SU-DHL-6 (cell line): Measurements from ENCODE around the gene BEAN1.

ENCODE experiments used
- H2AFZ ChIP-seq: fragments of 200-600 bp; sonication (generic); 2 replicates; pipeline ENCODE4 v1.6.1; 2014; ENCODE audit warnings: low read depth, mild to moderate bottlenecking, moderate library complexity, mixed read lengths, antibody characterized with exemption, low read length; ENCODE audit not compliant: severe bottlenecking
- H3F3A ChIP-seq: fragments of 200-600 bp; shearing (Covaris generic); 2 replicates; pipeline ENCODE4 v1.6.0; 2016; ENCODE audit warnings: antibody characterized with exemption, mild to moderate bottlenecking; ENCODE audit not compliant: insufficient read depth
- H3K27ac ChIP-seq: fragments of 200-600 bp; sonication (generic); 2 replicates; pipeline ENCODE4 v1.5.1; 2016; ENCODE audit warnings: low read depth, mild to moderate bottlenecking, low read length, moderate library complexity, mixed read lengths
- H3K27me3 ChIP-seq: fragments of 200-600 bp; sonication (generic), shearing (Covaris generic); 2 replicates; pipeline ENCODE4 v1.6.0; 2014; ENCODE audit warnings: mild to moderate bottlenecking, low read length
- H3K36me3 ChIP-seq: fragments of 200-600 bp; sonication (generic); 2 replicates; pipeline ENCODE4 v1.6.1; 2014; ENCODE audit warnings: mild to moderate bottlenecking, low read length, mixed read lengths
- H3K4me2 ChIP-seq: fragments of 300-600, 200-600 bp; shearing (Covaris generic), sonication (generic); 2 replicates; pipeline ENCODE4 v1.6.0; 2014; ENCODE audit warnings: low read length, low read depth, mild to moderate bottlenecking; ENCODE audit not compliant: poor library complexity, severe bottlenecking
- H3K4me3 ChIP-seq: fragments of 200-600 bp; sonication (generic); 2 replicates; pipeline ENCODE4 v1.5.1; 2014; ENCODE audit warnings: antibody characterized with exemption, low read length, mild to moderate bottlenecking, mixed read lengths; ENCODE audit not compliant: insufficient read depth, poor library complexity, severe bottlenecking
- H3K79me2 ChIP-seq: fragments of 200-600 bp; sonication (generic); 2 replicates; pipeline ENCODE4 v1.6.1; 2014; ENCODE audit warnings: mild to moderate bottlenecking, low read length, moderate library complexity; ENCODE audit not compliant: insufficient read depth
- H3K9ac ChIP-seq: fragments of 200-600 bp; sonication (generic); 2 replicates; pipeline ENCODE4 v1.7.0; 2014; ENCODE audit warnings: mild to moderate bottlenecking, low read length
- H3K9me2 ChIP-seq: fragments of 200-600 bp; sonication (generic); replicated peaks from 2 replicates; pipeline ENCODE4 v1.6.1; 2014; ENCODE audit warnings: low read length; ENCODE audit not compliant: insufficient read depth
- H3K9me3 ChIP-seq: fragments of 200-600 bp; sonication (generic); 2 replicates; pipeline ENCODE4 v1.6.1; 2014; ENCODE audit warnings: low read length, mixed read lengths; ENCODE audit not compliant: insufficient read depth
- H4K20me1 ChIP-seq: fragments of 200-600 bp; sonication (generic); 2 replicates; pipeline ENCODE4 v1.6.1; 2014; ENCODE audit warnings: low read depth, mild to moderate bottlenecking, antibody characterized with exemption, low read length, moderate library complexity, mixed read lengths
- EZH2phosphoT487 ChIP-seq: fragments of 200-600 bp; sonication (generic), shearing (Covaris generic); conservative IDR thresholded peaks from 2 replicates; pipeline ENCODE4 v1.6.1; 2018; ENCODE audit warnings: mild to moderate bottlenecking, antibody characterized with exemption, low read length, moderate library complexity, mixed read lengths
- TF ChIP-seq, protein P1 (sequence below): fragments of 200-600 bp; sonication (generic); IDR thresholded peaks from one replicate; pipeline ENCODE4 v1.5.1; 2017; ENCODE audit warnings: antibody characterized with exemption, mild to moderate bottlenecking, low read length, moderate library complexity; ENCODE audit not compliant: insufficient read depth, poor library complexity, severe bottlenecking

BEAN1 gene

GRCh38 chr16:66528294-66528693, 101.2 kb downstream of the BEAN1 start:
- H3K4me3 ChIP-seq = no peak overlapping the region
- H3K36me3 ChIP-seq = no peaks in the 10 kb centered on the region
- H3K9ac ChIP-seq = no peak overlapping the region
- no peaks in the 10 kb centered on the region for H3K9me3 ChIP-seq
- H3K79me2 ChIP-seq = no peaks in the 10 kb centered on the region
- H3K27ac ChIP-seq = no peak overlapping the region
- no peak overlapping the region for H2AFZ ChIP-seq
- H3K27me3 ChIP-seq = no peaks in the 10 kb centered on the region
- H3K9me2 ChIP-seq = no peaks in the 10 kb centered on the region
- no peak overlapping the region for H3K4me2 ChIP-seq
- no peak for TF ChIP-seq EZH2phosphoT487
- TF ChIP-seq, protein P1, sequence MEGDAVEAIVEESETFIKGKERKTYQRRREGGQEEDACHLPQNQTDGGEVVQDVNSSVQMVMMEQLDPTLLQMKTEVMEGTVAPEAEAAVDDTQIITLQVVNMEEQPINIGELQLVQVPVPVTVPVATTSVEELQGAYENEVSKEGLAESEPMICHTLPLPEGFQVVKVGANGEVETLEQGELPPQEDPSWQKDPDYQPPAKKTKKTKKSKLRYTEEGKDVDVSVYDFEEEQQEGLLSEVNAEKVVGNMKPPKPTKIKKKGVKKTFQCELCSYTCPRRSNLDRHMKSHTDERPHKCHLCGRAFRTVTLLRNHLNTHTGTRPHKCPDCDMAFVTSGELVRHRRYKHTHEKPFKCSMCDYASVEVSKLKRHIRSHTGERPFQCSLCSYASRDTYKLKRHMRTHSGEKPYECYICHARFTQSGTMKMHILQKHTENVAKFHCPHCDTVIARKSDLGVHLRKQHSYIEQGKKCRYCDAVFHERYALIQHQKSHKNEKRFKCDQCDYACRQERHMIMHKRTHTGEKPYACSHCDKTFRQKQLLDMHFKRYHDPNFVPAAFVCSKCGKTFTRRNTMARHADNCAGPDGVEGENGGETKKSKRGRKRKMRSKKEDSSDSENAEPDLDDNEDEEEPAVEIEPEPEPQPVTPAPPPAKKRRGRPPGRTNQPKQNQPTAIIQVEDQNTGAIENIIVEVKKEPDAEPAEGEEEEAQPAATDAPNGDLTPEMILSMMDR = no peak
- H4K20me1 ChIP-seq = no peaks in the 10 kb centered on the region
- peaks cover 11% of the 10 kb centered on the region for H3F3A ChIP-seq

DNA sequence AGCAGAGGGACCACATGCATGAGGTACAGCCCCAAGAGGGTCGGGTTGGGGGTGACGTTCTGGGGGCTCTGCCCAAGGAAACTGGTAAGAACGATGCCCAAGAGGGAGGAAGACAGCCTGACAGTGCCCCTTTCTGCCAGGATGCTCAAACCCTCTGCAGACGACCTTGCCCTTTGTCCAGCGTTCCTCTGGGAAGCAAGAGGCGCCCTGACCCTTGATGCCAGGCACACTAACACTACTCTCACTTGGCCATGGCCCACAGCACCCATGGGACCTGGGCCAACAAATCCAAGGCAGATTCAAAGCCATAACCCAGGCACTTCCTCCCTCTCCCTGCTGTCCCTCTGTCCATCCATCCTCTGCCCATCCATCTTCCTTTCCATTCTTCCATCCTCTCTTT, 102.4 kb downstream of the BEAN1 start:
- Histone ChIP-seq H3K9me2 (no peaks in the 10 kb centered on the region), H3K9ac (no peak overlapping the region), H3K4me3 (no peak overlapping the region), H3K79me2 (no peaks in the 10 kb centered on the region), H4K20me1 (no peaks in the 10 kb centered on the region), H2AFZ (no peak overlapping the region), H3K36me3 (no peaks in the 10 kb centered on the region), H3K4me2 (no peak overlapping the region), H3K27me3 (no peaks in the 10 kb centered on the region), H3K9me3 (no peaks in the 10 kb centered on the region), H3K27ac (no peak overlapping the region), H3F3A (peaks cover 2% of the 10 kb centered on the region; the same call in 1 of the 2 replicates)
- no peak for TF ChIP-seq EZH2phosphoT487
- TF ChIP-seq, protein P1 = no peak
